SK-N-MC (cell line): Measurements from ENCODE around the gene ISL1.

Experiments
- DNase-seq: peaks from one replicate; pipeline ENCODE4 v3.0.0-alpha.2; 2011; ENCODE audit warnings: low read depth, low spot score
- H3K27ac ChIP-seq: fragments of 200-600 bp; sonication (generic); 2 replicates; pipeline ENCODE4 v1.5.1; 2016; ENCODE audit warnings: mixed run types
- H3K36me3 ChIP-seq: fragments of 200-600 bp; sonication (generic); 2 replicates; pipeline ENCODE4 v1.6.1; 2017; ENCODE audit warnings: antibody characterized with exemption, low read length, mixed read lengths; ENCODE audit not compliant: insufficient read depth
- H3K4me3 ChIP-seq: fragments of 200-600 bp; sonication (generic); 2 replicates; pipeline ENCODE4 v1.5.1; 2016
- H3K9ac ChIP-seq: fragments of 200-600 bp; sonication (generic); 2 replicates; pipeline ENCODE4 v1.8.0; 2017; ENCODE audit warnings: mixed run types, mixed read lengths; ENCODE audit not compliant: insufficient read length
- H3K9me3 ChIP-seq: fragments of 200-600 bp; sonication (generic); 2 replicates; pipeline ENCODE4 v1.6.1; 2017; ENCODE audit warnings: low read depth, mild to moderate bottlenecking, antibody characterized with exemption, low read length, moderate library complexity, mixed read lengths
- EZH2 ChIP-seq: fragments of 200-600 bp; sonication (generic); IDR thresholded peaks from one replicate; pipeline ENCODE4 v1.6.1; 2017; ENCODE audit warnings: antibody characterized with exemption
- FOXP2 ChIP-seq: optimal IDR thresholded peaks from 2 replicates; pipeline ENCODE3; 2011; ENCODE audit warnings: mild to moderate bottlenecking, moderate library complexity; ENCODE audit not compliant: insufficient read depth; ENCODE audit errors: extremely low read length, control extremely low read depth
- POLR2AphosphoS5 ChIP-seq: IDR thresholded peaks from 2 replicates; pipeline ENCODE4 v1.6.1; 2012; ENCODE audit warnings: mild to moderate bottlenecking, low read depth, low read length, borderline replicate concordance

The ISL1 gene

GRCh38 chr5:51398875-51399642, 15.8 kb downstream of the ISL1 start:
- Histone ChIP-seq H3K4me3 (no peak overlapping the region), H3K27ac (no peak overlapping the region), H3K9ac (no peak overlapping the region), H3K36me3 (no peaks in the 10 kb centered on the region), H3K9me3 (no peaks in the 10 kb centered on the region)
- TF ChIP-seq POLR2AphosphoS5 (no peak), EZH2 (no peak), FOXP2 (no peak)
- DNase-seq = no peak

GRCh38 chr5:51399643-51400006, 16.4 kb downstream of the ISL1 start:
- H3K9me3 ChIP-seq = no peaks in the 10 kb centered on the region
- no peak for DNase-seq
- no peak overlapping the region for H3K9ac ChIP-seq
- H3K36me3 ChIP-seq = no peaks in the 10 kb centered on the region
- TF ChIP-seq EZH2 = no peak
- no peak for TF ChIP-seq FOXP2
- no peak overlapping the region for H3K27ac ChIP-seq
- H3K4me3 ChIP-seq = no peak overlapping the region

GRCh38 chr5:51404255-51404654, 21.0 kb downstream of the ISL1 start:
- no peaks in the 10 kb centered on the region for H3K9me3 ChIP-seq

GRCh38 chr5:51411921-51412325, 28.7 kb downstream of the ISL1 start:
- no peak for DNase-seq
- Histone ChIP-seq H3K27ac (no peak overlapping the region), H3K9me3 (no peaks in the 10 kb centered on the region), H3K9ac (no peak overlapping the region), H3K36me3 (no peaks in the 10 kb centered on the region), H3K4me3 (no peak overlapping the region; the same call in 1 of the 2 replicates)
- TF ChIP-seq EZH2 (no peak), POLR2AphosphoS5 (no peak), FOXP2 (no peak)

More at GRCh38 chr5:51404255-51404654, 21.0 kb downstream of the ISL1 start:
- TF ChIP-seq FOXP2 (no peak), EZH2 (no peak), POLR2AphosphoS5 (no peak)
- no peak overlapping the region for H3K27ac ChIP-seq
- no peaks in the 10 kb centered on the region for H3K36me3 ChIP-seq
- DNase-seq = no peak
- H3K9ac ChIP-seq = no peak overlapping the region
- H3K4me3 ChIP-seq = no peak overlapping the region

- Histone ChIP-seq H3K27ac (no peak overlapping the region), H3K9ac (no peak overlapping the region), H3K36me3 (no peaks in the 10 kb centered on the region), H3K9me3 (no peaks in the 10 kb centered on the region), H3K4me3 (no peak overlapping the region)
- DNase-seq = no peak
- no peak for TF ChIP-seq EZH2
- no peak for TF ChIP-seq FOXP2
- no peak for TF ChIP-seq POLR2AphosphoS5
Measured at GRCh38 chr5:51414516-51414915, 31.3 kb downstream of the ISL1 start.

- no peak overlapping the region for H3K9ac ChIP-seq
- H3K36me3 ChIP-seq = no peaks in the 10 kb centered on the region
- no peak overlapping the region for H3K27ac ChIP-seq
- no peak overlapping the region for H3K4me3 ChIP-seq
- DNase-seq = no peak
- H3K9me3 ChIP-seq = no peaks in the 10 kb centered on the region
- TF ChIP-seq POLR2AphosphoS5 (no peak), FOXP2 (no peak), EZH2 (no peak)
Measured at GRCh38 chr5:51416149-51416548, 32.9 kb downstream of the ISL1 start.

GRCh38 chr5:51433052-51433710, 49.9 kb downstream of the ISL1 start:
- TF ChIP-seq FOXP2 (no peak), EZH2 (no peak), POLR2AphosphoS5 (no peak)
- Histone ChIP-seq H3K4me3 (no peak overlapping the region), H3K9me3 (no peaks in the 10 kb centered on the region), H3K27ac (no peak overlapping the region), H3K36me3 (no peaks in the 10 kb centered on the region), H3K9ac (no peak overlapping the region)
- DNase-seq = no peak

- Histone ChIP-seq H3K27ac (no peak overlapping the region), H3K4me3 (no peak overlapping the region), H3K9ac (no peak overlapping the region), H3K9me3 (no peaks in the 10 kb centered on the region), H3K36me3 (no peaks in the 10 kb centered on the region)
- no peak for DNase-seq
- TF ChIP-seq FOXP2 (no peak), EZH2 (no peak), POLR2AphosphoS5 (no peak)
Measured at GRCh38 chr5:51439232-51439631, 56.0 kb downstream of the ISL1 start.
